ENCODE measurements around the gene MEF2A. TPM values are rescaled to one million over a fixed set of nuclear protein-coding genes. Genes with fewer than 3 reads are reported as not detected.
A peak's percentile ranks its signal among the peaks of the same experiment; 100 is the strongest.
"Not testable (repeated sequence)": the region's sequence is repeated elsewhere in the genome, so short reads cannot be mapped to it uniquely, and the experiment has no call there.

MEF2A gene
- total and polyA plus RNA-seq, 4 experiments from 2014 or later, result 11.4 to 27.8 (median 22.7) TPM

DNA sequence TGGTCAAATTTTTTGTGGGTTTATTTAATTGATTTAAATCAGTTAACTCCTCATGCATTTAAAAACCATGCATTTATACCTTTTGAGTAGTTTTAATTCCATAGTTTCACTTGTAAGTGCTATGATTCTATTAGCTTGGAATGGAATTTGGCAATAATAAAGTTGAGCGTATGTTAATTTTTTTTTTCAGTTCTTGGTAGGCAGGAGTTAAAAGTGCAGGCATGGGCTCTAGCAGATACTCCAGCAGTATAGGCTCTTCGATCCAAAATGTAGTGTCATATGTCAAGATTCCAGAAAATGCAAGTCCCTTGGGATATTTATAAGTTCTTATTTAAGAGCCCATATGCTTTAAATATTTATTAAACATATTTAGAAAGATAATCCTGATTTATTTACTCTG, 97.1 kb downstream of the MEF2A start:
- Mint-ChIP-seq H3K9me3 (no peaks in the 10 kb centered on the region), H3K4me1 (peaks cover 0 to 4% (median 1%) of the 10 kb centered on the region in 4 donors), H3K27me3 (no peaks in the 10 kb centered on the region), H3K36me3 (peaks cover 24 to 40% of the 10 kb centered on the region in 2 donors), H3K27ac (no peak overlapping the region), H3K4me3 (no peak overlapping the region)
- ChIA-PET POLR2A (ENCODE audit: partially characterized antibody) (no interaction called here), CTCF (ENCODE audit: partially characterized antibody) (interaction anchor here (1.4 kb wide), 1 partner anchor 450 kb away, joined by 3 read pairs; no protein-coding TSS in a partner anchor)
- H3K4me3 ChIP-seq (ENCODE audit: low read length in 2 of 2), result no peak overlapping the region
- intact Hi-C loops (cut with micrococcal nuclease), result no loop called here
- H3K9me3 ChIP-seq (ENCODE audit: control insufficient read depth in 1 of 2, low read length in 2 of 2), result no peaks in the 10 kb centered on the region
- H3K4me1 ChIP-seq (ENCODE audit: insufficient read depth, low read length), result no peaks in the 10 kb centered on the region
- no peaks in the 10 kb centered on the region for H3K27me3 ChIP-seq (ENCODE audit: insufficient read depth, low read length)
- no peaks in the 10 kb centered on the region for H3K36me3 ChIP-seq (ENCODE audit: insufficient read depth, low read length)
- no peak overlapping the region for H3K27ac ChIP-seq (ENCODE audit: low read depth, low read length)
- DNase-seq, result no peak

- intact Hi-C loops (cut with micrococcal nuclease), result not testable (repeated sequence)
Measured at GRCh38 chr15:99666073-99666472, 100.3 kb downstream of the MEF2A start.

DNA sequence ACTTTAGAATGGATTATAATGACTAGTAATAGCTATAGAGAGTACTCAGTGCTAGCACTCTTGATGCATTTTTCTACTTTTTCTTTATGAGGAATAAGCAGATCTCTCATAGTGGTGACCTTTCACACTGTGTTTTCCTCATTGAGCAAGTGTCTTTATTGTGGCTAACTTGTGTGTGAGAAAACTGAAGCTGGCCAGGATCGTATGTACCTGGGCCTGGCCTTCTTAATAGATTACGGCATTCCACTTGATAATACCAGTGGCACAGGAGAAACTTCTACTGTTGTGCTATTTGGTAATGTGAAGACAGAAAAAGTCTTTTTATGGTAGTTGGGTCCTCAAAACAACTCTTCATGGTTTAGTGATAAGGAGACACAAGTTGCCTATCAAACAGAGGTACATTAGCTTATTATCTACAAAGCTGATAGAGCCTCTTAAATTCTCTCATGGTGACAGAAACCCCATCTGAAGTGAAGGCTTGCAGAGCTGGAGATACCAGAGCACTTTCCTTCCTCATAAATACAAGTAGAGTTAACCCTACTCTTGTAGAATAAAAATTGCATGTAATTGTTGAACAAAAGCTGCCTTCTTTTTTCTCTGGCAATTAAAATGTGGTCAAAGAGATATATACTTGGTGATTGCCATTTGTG, 102.9 kb downstream of the MEF2A start:
- CTCF ChIA-PET (ENCODE audit: partially characterized antibody), result interaction anchor here (0.9 to 1.7 kb wide), 2 partner anchors 36 to 324 kb away, joined by 4 read pairs; no protein-coding TSS in a partner anchor
- no peaks in the 10 kb centered on the region for H3K4me1 Mint-ChIP-seq
- Histone ChIP-seq H3K4me1 (ENCODE audit: insufficient read depth, low read length) (no peaks in the 10 kb centered on the region), H3K36me3 (ENCODE audit: insufficient read depth, low read length) (peaks cover 6% of the 10 kb centered on the region), H3K27me3 (ENCODE audit: insufficient read depth, low read length) (no peaks in the 10 kb centered on the region), H3K4me3 (ENCODE audit: low read length in 2 of 2) (no peak overlapping the region), H3K9me3 (ENCODE audit: control insufficient read depth in 1 of 2, low read length in 2 of 2) (no peaks in the 10 kb centered on the region), H3K27ac (ENCODE audit: low read depth, low read length) (no peak overlapping the region)
- intact Hi-C loops (cut with micrococcal nuclease), result no loop called here
- H3K27me3 Mint-ChIP-seq, result no peaks in the 10 kb centered on the region
- H3K36me3 Mint-ChIP-seq, result peaks cover 29 to 33% of the 10 kb centered on the region in 2 donors
- POLR2A ChIA-PET (ENCODE audit: partially characterized antibody), result no interaction called here
- no peak overlapping the region for H3K4me3 Mint-ChIP-seq
- peak overlapping the region in 2 of 7 donors; percentile 9 to 31 for H3K27ac Mint-ChIP-seq
- no peak for DNase-seq
- H3K9me3 Mint-ChIP-seq, result no peaks in the 10 kb centered on the region

More at GRCh38 chr15:99666073-99666472, 100.3 kb downstream of the MEF2A start:
- H3K9me3 Mint-ChIP-seq; H3K4me3 Mint-ChIP-seq; DNase-seq; H3K4me1 ChIP-seq (ENCODE audit: insufficient read depth, low read length); H3K27me3 Mint-ChIP-seq; H3K9me3 ChIP-seq (ENCODE audit: control insufficient read depth in 1 of 2, low read length in 2 of 2); CTCF ChIA-PET (ENCODE audit: partially characterized antibody); H3K4me1 Mint-ChIP-seq; H3K27ac ChIP-seq (ENCODE audit: low read depth, low read length); H3K27me3 ChIP-seq (ENCODE audit: insufficient read depth, low read length); H3K4me3 ChIP-seq (ENCODE audit: low read length in 2 of 2); POLR2A ChIA-PET (ENCODE audit: partially characterized antibody); H3K36me3 ChIP-seq (ENCODE audit: insufficient read depth, low read length): not testable (repeated sequence)
- Mint-ChIP-seq H3K36me3 (peaks cover 16 to 27% of the 10 kb centered on the region in 2 donors), H3K27ac (peak overlapping the region in 1 of 7 donors; percentile 23)

DNA sequence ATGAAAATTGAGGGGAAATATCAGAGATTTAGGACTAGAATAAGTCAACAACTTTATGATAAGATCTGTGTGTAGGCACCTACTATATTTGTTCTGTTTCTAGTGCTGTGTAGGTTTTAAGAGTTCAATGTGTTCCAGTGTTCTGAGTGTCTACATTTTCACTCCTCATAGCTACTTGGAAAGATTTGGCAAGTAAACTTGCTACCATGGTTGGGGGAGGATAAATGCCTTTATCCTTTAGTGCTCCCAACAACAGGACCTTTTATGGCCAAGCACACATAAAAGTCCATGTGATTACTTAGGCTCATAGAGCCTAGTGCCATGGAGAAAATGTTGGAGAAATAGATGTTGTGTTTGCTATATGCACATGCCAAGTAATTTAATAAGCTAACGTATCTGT, 103.5 kb downstream of the MEF2A start:
- Mint-ChIP-seq H3K27ac (peak overlapping the region in 1 of 7 donors; percentile 9), H3K36me3 (peaks cover 27 to 28% of the 10 kb centered on the region in 2 donors), H3K27me3 (no peaks in the 10 kb centered on the region), H3K9me3 (no peaks in the 10 kb centered on the region), H3K4me1 (no peaks in the 10 kb centered on the region), H3K4me3 (no peak overlapping the region)
- Histone ChIP-seq H3K27me3 (ENCODE audit: insufficient read depth, low read length) (no peaks in the 10 kb centered on the region), H3K36me3 (ENCODE audit: insufficient read depth, low read length) (peaks cover 6% of the 10 kb centered on the region), H3K9me3 (ENCODE audit: control insufficient read depth in 1 of 2, low read length in 2 of 2) (no peaks in the 10 kb centered on the region), H3K4me1 (ENCODE audit: insufficient read depth, low read length) (no peaks in the 10 kb centered on the region), H3K27ac (ENCODE audit: low read depth, low read length) (no peak overlapping the region), H3K4me3 (ENCODE audit: low read length in 2 of 2) (no peak overlapping the region)
- ChIA-PET CTCF (ENCODE audit: partially characterized antibody) (interaction anchor here (0.8 to 1.7 kb wide), 2 partner anchors 325 to 593 kb away, joined by 3 to 4 read pairs; no protein-coding TSS in a partner anchor), POLR2A (ENCODE audit: partially characterized antibody) (no interaction called here)
- DNase-seq, result no peak
- intact Hi-C loops (cut with micrococcal nuclease), result no loop called here

GRCh38 chr15:99671926-99672635, 106.3 kb downstream of the MEF2A start:
- no peak overlapping the region for H3K4me3 Mint-ChIP-seq
- no peak overlapping the region for H3K27ac ChIP-seq (ENCODE audit: low read depth, low read length)
- peaks cover 30 to 42% of the 10 kb centered on the region in 2 donors for H3K36me3 Mint-ChIP-seq
- no peaks in the 10 kb centered on the region for H3K9me3 Mint-ChIP-seq
- no peaks in the 10 kb centered on the region for H3K4me1 Mint-ChIP-seq
- H3K27me3 Mint-ChIP-seq, result no peaks in the 10 kb centered on the region
- H3K4me3 ChIP-seq (ENCODE audit: low read length in 2 of 2), result no peak overlapping the region
- no peak for DNase-seq
- H3K27me3 ChIP-seq (ENCODE audit: insufficient read depth, low read length), result no peaks in the 10 kb centered on the region
- no peaks in the 10 kb centered on the region for H3K9me3 ChIP-seq (ENCODE audit: control insufficient read depth in 1 of 2, low read length in 2 of 2)
- POLR2A ChIA-PET (ENCODE audit: partially characterized antibody), result no interaction called here
- peak overlapping the region in 1 of 7 donors; percentile 10 for H3K27ac Mint-ChIP-seq
- intact Hi-C loops (cut with micrococcal nuclease), result no loop called here
- H3K36me3 ChIP-seq (ENCODE audit: insufficient read depth, low read length), result peaks cover 12% of the 10 kb centered on the region
- H3K4me1 ChIP-seq (ENCODE audit: insufficient read depth, low read length), result no peaks in the 10 kb centered on the region
- CTCF ChIA-PET (ENCODE audit: partially characterized antibody), result no interaction called here

DNA sequence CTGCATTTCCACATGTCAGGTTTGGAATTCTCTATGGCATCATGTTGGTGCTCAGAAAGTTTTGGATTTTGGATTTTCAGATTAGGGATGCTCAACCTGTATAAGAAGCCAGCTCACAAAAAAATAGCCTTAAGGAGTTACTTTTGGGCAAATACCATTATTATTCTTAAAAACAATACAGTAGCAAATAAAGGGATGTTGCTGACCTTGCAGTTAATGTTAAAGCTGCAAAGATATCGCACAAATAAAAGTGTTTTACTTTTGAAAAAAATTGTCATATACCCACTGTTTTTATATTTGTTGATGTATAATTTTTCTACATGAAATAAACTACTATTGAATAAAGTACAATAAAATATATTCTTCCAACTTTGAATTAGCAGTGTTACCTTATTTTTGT, 107.3 kb downstream of the MEF2A start:
- H3K4me3 Mint-ChIP-seq, result no peak overlapping the region
- H3K4me1 Mint-ChIP-seq, result no peaks in the 10 kb centered on the region
- Histone ChIP-seq H3K9me3 (ENCODE audit: control insufficient read depth in 1 of 2, low read length in 2 of 2) (no peaks in the 10 kb centered on the region), H3K27me3 (ENCODE audit: insufficient read depth, low read length) (no peaks in the 10 kb centered on the region), H3K36me3 (ENCODE audit: insufficient read depth, low read length) (peaks cover 12% of the 10 kb centered on the region), H3K4me1 (ENCODE audit: insufficient read depth, low read length) (no peaks in the 10 kb centered on the region), H3K27ac (ENCODE audit: low read depth, low read length) (no peak overlapping the region), H3K4me3 (ENCODE audit: low read length in 2 of 2) (no peak overlapping the region)
- H3K9me3 Mint-ChIP-seq, result no peaks in the 10 kb centered on the region
- H3K27me3 Mint-ChIP-seq, result no peaks in the 10 kb centered on the region
- no peak for DNase-seq
- CTCF ChIA-PET (ENCODE audit: partially characterized antibody), result no interaction called here
- peaks cover 41 to 49% of the 10 kb centered on the region in 2 donors for H3K36me3 Mint-ChIP-seq
- POLR2A ChIA-PET (ENCODE audit: partially characterized antibody), result no interaction called here
- H3K27ac Mint-ChIP-seq, result no peak overlapping the region
- intact Hi-C loops (cut with micrococcal nuclease), result no loop called here

DNA sequence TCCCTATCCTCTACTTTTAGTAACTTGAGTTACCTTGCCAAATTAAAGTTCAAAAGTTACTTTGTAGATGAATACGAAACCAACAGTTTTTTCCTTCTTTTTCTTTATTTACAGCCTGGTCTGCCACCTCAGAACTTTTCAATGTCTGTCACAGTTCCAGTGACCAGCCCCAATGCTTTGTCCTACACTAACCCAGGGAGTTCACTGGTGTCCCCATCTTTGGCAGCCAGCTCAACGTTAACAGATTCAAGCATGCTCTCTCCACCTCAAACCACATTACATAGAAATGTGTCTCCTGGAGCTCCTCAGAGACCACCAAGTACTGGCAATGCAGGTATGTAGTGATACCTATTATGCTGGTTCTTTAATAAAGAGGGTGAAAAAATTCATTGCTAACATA, 108.5 kb downstream of the MEF2A start:
- Histone ChIP-seq H3K36me3 (ENCODE audit: insufficient read depth, low read length) (peaks cover 12% of the 10 kb centered on the region), H3K27me3 (ENCODE audit: insufficient read depth, low read length) (no peaks in the 10 kb centered on the region), H3K4me1 (ENCODE audit: insufficient read depth, low read length) (no peaks in the 10 kb centered on the region), H3K9me3 (ENCODE audit: control insufficient read depth in 1 of 2, low read length in 2 of 2) (peaks cover 0 to 2% of the 10 kb centered on the region in 2 donors), H3K27ac (ENCODE audit: low read depth, low read length) (no peak overlapping the region), H3K4me3 (ENCODE audit: low read length in 2 of 2) (no peak overlapping the region)
- DNase-seq, result no peak
- Mint-ChIP-seq H3K27me3 (no peaks in the 10 kb centered on the region), H3K4me3 (no peak overlapping the region), H3K27ac (no peak overlapping the region), H3K36me3 (peaks cover 52 to 58% of the 10 kb centered on the region in 2 donors), H3K4me1 (no peaks in the 10 kb centered on the region), H3K9me3 (peaks cover 0 to 3% (median 0%) of the 10 kb centered on the region in 8 donors)
- ChIA-PET CTCF (ENCODE audit: partially characterized antibody) (interaction anchor here (0.5 to 2.3 kb wide), 2 partner anchors 30 to 102 kb away, joined by 4 to 11 read pairs; no protein-coding TSS in a partner anchor), POLR2A (ENCODE audit: partially characterized antibody) (no interaction called here)
- intact Hi-C loops (cut with micrococcal nuclease), result no loop called here
